MCF 10A (cell line): ENCODE results near the gene ZNF738. TPM values are rescaled to one million over a fixed set of nuclear protein-coding genes. Genes with fewer than 3 reads are reported as not detected.

Experiments
- BruUV-seq: library from RNA; stranded (reverse); fragments of 400-500 nt; replicated peaks from 2 replicates; lab custom pipeline; 2021; lab: Mats Ljungman, UMichigan
- CTCF ChIA-PET: fragments of 300-600 bp; sonication (Branson Sonifier 250); formaldehyde crosslinking; extraction: SDS; loops from one replicate; lab custom pipeline; 2021; ENCODE audit warnings: antibody characterized with exemption, inconsistent platforms; lab: Yijun Ruan, JAX
- POLR2A ChIA-PET: fragments of 300-600, 350-650 bp; sonication (Branson Sonifier 250); formaldehyde crosslinking; extraction: SDS; loops from one replicate; lab custom pipeline; 2020; ENCODE audit warnings: antibody characterized with exemption, inconsistent platforms; lab: Yijun Ruan, JAX
- DNase-seq: peaks from one replicate; pipeline ENCODE4 v3.0.0-alpha.2; 2018; ENCODE audit not compliant: unreplicated experiment
- H3K27ac Mint-ChIP-seq: one replicate; pipeline ENCODE4 v1.8.0; 2022; ENCODE audit warnings: mild to moderate bottlenecking, low read depth, mixed read lengths; ENCODE audit not compliant: unreplicated experiment
- H3K27me3 Mint-ChIP-seq: one replicate; pipeline ENCODE4 v1.8.0; 2022; ENCODE audit warnings: mixed read lengths; ENCODE audit not compliant: insufficient read depth, unreplicated experiment
- H3K36me3 Mint-ChIP-seq: one replicate; pipeline ENCODE4 v1.8.0; 2022; ENCODE audit warnings: mild to moderate bottlenecking, moderate library complexity, mixed read lengths; ENCODE audit not compliant: insufficient read depth, unreplicated experiment
- H3K4me1 Mint-ChIP-seq: one replicate; pipeline ENCODE4 v1.8.0; 2022; ENCODE audit warnings: mixed read lengths; ENCODE audit not compliant: insufficient read depth, unreplicated experiment
- H3K4me3 Mint-ChIP-seq: one replicate; pipeline ENCODE4 v1.8.0; 2022; ENCODE audit warnings: mild to moderate bottlenecking, moderate library complexity, mixed read lengths; ENCODE audit not compliant: unreplicated experiment
- H3K9me3 Mint-ChIP-seq: one replicate; pipeline ENCODE4 v1.8.0; 2022; ENCODE audit warnings: mixed read lengths; ENCODE audit not compliant: unreplicated experiment
- intact Hi-C: fragments of 100-400 bp; cut with micrococcal nuclease; formaldehyde crosslinking; loops from 2 replicates; pipeline ENCODE4 v1.14.1; 2022
- total RNA-seq: library from RNA; stranded (reverse); gene quantifications from 2 replicates; pipeline ENCODE4 v1.2.3, GENCODE V29; 2022
- TF ChIP-seq, protein P1 (sequence below): fragments of 200-600 bp; IDR thresholded peaks from one replicate; pipeline ENCODE4 v1.8.0; 2022; ENCODE audit warnings: antibody characterized with exemption, mild to moderate bottlenecking; ENCODE audit not compliant: unreplicated experiment

ZNF738 gene
- total RNA-seq, 1 experiment from 2014 or later: 3.4 TPM

DNA sequence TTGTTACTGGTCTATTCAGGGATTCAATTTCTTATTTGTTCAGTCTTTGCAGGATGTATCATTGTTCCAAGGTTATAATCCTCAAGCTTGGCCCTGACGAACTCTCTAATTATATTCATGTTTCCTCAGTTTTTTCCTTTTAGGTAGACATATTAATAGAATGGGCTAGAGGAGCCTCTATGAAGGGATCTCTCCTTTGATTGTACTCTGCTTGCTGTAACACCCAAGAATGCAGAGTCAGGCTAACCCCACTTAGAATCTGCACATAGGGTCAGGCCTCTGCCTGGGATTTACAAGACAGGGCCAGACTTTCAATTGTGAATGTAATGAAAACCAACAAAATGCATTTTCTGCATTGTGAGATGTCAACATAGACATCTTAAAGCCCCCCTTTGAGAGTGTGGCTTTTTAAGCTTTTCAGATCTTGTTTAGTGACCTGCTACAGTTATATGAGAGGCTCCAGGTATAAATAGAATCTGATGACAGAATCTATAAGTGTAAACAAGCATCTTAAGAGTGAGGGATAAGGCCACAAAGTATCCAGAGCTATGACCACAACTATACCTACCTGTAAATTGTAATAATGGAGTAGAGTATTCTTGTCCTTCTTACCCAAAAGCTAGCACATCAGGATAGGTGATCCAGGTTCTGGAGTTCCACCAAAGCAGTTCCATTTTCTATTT lies 43.6 kb downstream of the ZNF738 start:
- Mint-ChIP-seq H3K4me1 (no peaks in the 10 kb centered on the region), H3K27ac (no peak overlapping the region), H3K9me3 (peaks cover 9% of the 10 kb centered on the region), H3K27me3 (no peaks in the 10 kb centered on the region), H3K36me3 (peaks cover 46% of the 10 kb centered on the region), H3K4me3 (no peak overlapping the region)
- CTCF ChIA-PET: interaction anchor here (0.7 to 1.4 kb wide), 2 partner anchors 295 to 1308 kb away, joined by 3 to 5 read pairs; no protein-coding TSS in a partner anchor
- DNase-seq: no peak
- POLR2A ChIA-PET: no interaction called here
- intact Hi-C loops: no loop called here
- no TSS peak for BruUV-seq
- TF ChIP-seq, protein P1, sequence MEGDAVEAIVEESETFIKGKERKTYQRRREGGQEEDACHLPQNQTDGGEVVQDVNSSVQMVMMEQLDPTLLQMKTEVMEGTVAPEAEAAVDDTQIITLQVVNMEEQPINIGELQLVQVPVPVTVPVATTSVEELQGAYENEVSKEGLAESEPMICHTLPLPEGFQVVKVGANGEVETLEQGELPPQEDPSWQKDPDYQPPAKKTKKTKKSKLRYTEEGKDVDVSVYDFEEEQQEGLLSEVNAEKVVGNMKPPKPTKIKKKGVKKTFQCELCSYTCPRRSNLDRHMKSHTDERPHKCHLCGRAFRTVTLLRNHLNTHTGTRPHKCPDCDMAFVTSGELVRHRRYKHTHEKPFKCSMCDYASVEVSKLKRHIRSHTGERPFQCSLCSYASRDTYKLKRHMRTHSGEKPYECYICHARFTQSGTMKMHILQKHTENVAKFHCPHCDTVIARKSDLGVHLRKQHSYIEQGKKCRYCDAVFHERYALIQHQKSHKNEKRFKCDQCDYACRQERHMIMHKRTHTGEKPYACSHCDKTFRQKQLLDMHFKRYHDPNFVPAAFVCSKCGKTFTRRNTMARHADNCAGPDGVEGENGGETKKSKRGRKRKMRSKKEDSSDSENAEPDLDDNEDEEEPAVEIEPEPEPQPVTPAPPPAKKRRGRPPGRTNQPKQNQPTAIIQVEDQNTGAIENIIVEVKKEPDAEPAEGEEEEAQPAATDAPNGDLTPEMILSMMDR: no peak

- TF ChIP-seq, protein P1: no peak
- H3K4me3 Mint-ChIP-seq: no peak overlapping the region
- H3K27ac Mint-ChIP-seq: no peak overlapping the region
- ChIA-PET CTCF (no interaction called here), POLR2A (no interaction called here)
- DNase-seq: no peak
- H3K27me3 Mint-ChIP-seq: no peaks in the 10 kb centered on the region
- H3K9me3 Mint-ChIP-seq: no peaks in the 10 kb centered on the region
- peaks cover 42% of the 10 kb centered on the region for H3K36me3 Mint-ChIP-seq
- no peaks in the 10 kb centered on the region for H3K4me1 Mint-ChIP-seq
- intact Hi-C loops: no loop called here
- no TSS peak for BruUV-seq
Measured at GRCh38 chr19:21410166-21410565, 51.4 kb downstream of the ZNF738 start.

DNA sequence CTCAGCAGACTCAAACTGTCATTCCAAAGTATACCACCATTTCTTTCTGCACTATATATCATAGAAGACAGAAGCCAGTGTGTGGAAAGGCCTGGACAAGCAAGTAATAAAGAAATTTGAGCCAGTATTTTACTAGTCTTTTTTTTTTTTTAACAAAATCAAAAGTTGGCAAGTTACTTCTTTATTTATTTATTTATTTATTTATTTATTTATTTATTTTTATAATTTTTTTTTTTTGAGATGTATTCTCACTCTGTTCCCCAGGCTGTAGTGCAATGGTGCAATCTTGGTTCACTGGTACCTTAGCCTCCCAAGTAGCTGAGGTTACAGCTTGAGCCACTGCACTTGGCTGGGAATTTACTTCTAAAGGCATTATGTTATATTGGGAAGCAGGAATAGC lies 63.4 kb downstream of the ZNF738 start:
- Mint-ChIP-seq H3K4me1 (no peaks in the 10 kb centered on the region), H3K36me3 (peaks cover 6% of the 10 kb centered on the region), H3K4me3 (no peak overlapping the region), H3K27me3 (no peaks in the 10 kb centered on the region), H3K27ac (no peak overlapping the region), H3K9me3 (peaks cover 18% of the 10 kb centered on the region)
- BruUV-seq: no TSS peak
- ChIA-PET POLR2A (no interaction called here), CTCF (no interaction called here)
- TF ChIP-seq, protein P1: no peak
- no peak for DNase-seq
- intact Hi-C loops: no loop called here

- DNase-seq: no peak
- intact Hi-C loops: no loop called here
- Mint-ChIP-seq H3K4me1 (no peaks in the 10 kb centered on the region), H3K27ac (no peak overlapping the region), H3K4me3 (no peak overlapping the region), H3K9me3 (peaks cover 13% of the 10 kb centered on the region), H3K27me3 (no peaks in the 10 kb centered on the region), H3K36me3 (peaks cover 6% of the 10 kb centered on the region)
- TF ChIP-seq, protein P1: no peak
- CTCF ChIA-PET: interaction anchor here (0.5 kb wide), 1 partner anchor 1258 kb away, joined by 3 read pairs; no protein-coding TSS in a partner anchor
- no TSS peak for BruUV-seq
- POLR2A ChIA-PET: no interaction called here
Measured at GRCh38 chr19:21423057-21424041, 64.5 kb downstream of the ZNF738 start.
